Loucy (cell line): ENCODE data around the gene LRRC43.

ENCODE experiments used
- EZH2phosphoT487 ChIP-seq: fragments of 200-600 bp; IDR thresholded peaks from 2 replicates; pipeline ENCODE4 v1.6.1; 2018; ENCODE audit warnings: antibody characterized with exemption, mild to moderate bottlenecking, moderate library complexity, borderline replicate concordance
- TF ChIP-seq, protein P1 (sequence below): fragments of 200-600 bp; sonication (generic); conservative IDR thresholded peaks from 2 replicates; pipeline ENCODE4 v1.5.1; 2014; ENCODE audit warnings: mild to moderate bottlenecking, antibody characterized with exemption, low read length

DNA sequence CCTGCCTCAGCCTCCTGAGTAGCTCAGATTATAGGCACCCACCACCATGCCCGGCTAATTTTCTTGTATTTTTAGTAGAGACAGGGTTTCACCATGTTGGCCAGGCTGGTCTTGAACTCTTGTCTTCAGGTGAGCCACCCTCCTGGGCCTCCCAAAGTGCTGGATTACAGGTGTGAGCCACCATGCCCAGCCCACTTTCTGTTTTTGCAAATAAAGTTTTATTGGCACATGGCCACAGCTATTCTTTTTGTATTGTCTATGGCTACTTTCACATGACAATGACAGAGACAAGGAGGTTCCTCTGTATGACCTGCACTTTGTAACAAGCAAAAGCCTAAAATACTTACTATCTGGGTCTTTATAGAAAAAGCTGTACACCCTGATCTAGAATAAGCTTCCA lies 62.6 kb downstream of the LRRC43 start:
- TF ChIP-seq, protein P1, sequence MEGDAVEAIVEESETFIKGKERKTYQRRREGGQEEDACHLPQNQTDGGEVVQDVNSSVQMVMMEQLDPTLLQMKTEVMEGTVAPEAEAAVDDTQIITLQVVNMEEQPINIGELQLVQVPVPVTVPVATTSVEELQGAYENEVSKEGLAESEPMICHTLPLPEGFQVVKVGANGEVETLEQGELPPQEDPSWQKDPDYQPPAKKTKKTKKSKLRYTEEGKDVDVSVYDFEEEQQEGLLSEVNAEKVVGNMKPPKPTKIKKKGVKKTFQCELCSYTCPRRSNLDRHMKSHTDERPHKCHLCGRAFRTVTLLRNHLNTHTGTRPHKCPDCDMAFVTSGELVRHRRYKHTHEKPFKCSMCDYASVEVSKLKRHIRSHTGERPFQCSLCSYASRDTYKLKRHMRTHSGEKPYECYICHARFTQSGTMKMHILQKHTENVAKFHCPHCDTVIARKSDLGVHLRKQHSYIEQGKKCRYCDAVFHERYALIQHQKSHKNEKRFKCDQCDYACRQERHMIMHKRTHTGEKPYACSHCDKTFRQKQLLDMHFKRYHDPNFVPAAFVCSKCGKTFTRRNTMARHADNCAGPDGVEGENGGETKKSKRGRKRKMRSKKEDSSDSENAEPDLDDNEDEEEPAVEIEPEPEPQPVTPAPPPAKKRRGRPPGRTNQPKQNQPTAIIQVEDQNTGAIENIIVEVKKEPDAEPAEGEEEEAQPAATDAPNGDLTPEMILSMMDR = no peak
- no peak for TF ChIP-seq EZH2phosphoT487
